ENCODE results near the gene ADGRE2. TPM values are rescaled to one million over a fixed set of nuclear protein-coding genes. Genes with fewer than 3 reads are reported as not detected.
A peak's percentile ranks its signal among the peaks of the same experiment; 100 is the strongest.
"Not testable (repeated sequence)": the region's sequence is repeated elsewhere in the genome, so short reads cannot be mapped to it uniquely, and the experiment has no call there.

Gene ADGRE2
- total RNA-seq, 1 experiment from 2014 or later, result 1.2 TPM

DNA sequence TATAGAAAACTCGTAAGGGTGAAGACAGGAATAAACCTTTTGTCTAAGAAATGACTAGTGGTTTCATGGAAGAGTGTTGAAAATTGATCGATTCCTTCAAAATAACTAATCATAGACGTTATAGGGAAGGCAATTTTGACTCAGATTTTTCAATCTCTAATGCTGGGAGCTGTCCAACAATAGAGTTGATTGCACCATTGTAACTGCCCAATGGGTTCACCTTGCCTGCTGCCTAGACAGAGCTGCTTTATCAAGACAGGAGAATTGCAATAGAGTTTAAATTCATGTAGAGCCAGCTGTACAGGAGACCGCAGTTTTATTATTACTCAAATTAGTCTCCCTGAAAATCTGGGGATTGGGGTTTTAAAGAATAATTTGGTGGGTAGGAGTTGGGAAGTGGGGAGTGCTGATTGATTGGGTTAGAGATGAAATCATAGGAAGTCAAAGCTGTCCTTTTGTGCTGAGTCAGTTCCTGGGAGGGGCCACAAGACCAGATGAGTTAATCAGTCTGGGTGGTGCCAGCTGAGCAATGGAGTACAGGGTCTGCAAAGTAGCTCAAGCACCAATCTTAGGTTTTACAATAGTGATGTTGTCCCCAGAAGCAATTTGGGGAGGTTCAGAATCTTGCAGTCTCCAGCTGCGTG is 16.8 kb upstream of the ADGRE2 start:
- H3K18ac ChIP-seq (ENCODE audit: insufficient read length, low read depth, low read length), result no peak overlapping the region
- no peaks in the 10 kb centered on the region for H3K79me2 ChIP-seq (ENCODE audit: insufficient read depth, low read length)
- no peak overlapping the region for H3K27ac ChIP-seq (ENCODE audit: insufficient read length, low read depth, low read length)
- H3K4me1 ChIP-seq (ENCODE audit: insufficient read depth, low read length), result no peaks in the 10 kb centered on the region
- H4K91ac ChIP-seq (ENCODE audit: insufficient read length, low read depth, low read length), result no peak overlapping the region
- H3K36me3 Mint-ChIP-seq (ENCODE audit: insufficient read depth in 1 of 3, low read depth in 3 of 3), result peaks cover 0 to 9% (median 3%) of the 10 kb centered on the region in 3 experiments; a peak in 3 of 7 replicates
- no peaks in the 10 kb centered on the region for H4K20me1 ChIP-seq (ENCODE audit: control insufficient read depth, insufficient read depth, insufficient read length)
- no peak overlapping the region for H2BK15ac ChIP-seq (ENCODE audit: low read depth, low read length)
- H3K9me3 ChIP-seq (ENCODE audit: control insufficient read depth, low read depth, low read length), result no peaks in the 10 kb centered on the region
- no peak overlapping the region; a peak in 1 of 7 replicates for H3K27ac Mint-ChIP-seq
- no peak overlapping the region for H2AK5ac ChIP-seq (ENCODE audit: insufficient read length, low read length)
- no peak overlapping the region for H3K14ac ChIP-seq (ENCODE audit: insufficient read depth, low read length)
- H3K9me3 Mint-ChIP-seq, result peaks cover 27 to 87% of the 10 kb centered on the region in 2 experiments
- no peaks in the 10 kb centered on the region for H3K4me1 Mint-ChIP-seq
- H3K4me2 ChIP-seq (ENCODE audit: insufficient read depth, insufficient read length, low read length), result no peak overlapping the region
- H2BK12ac ChIP-seq (ENCODE audit: insufficient read length, low read depth, low read length), result no peak overlapping the region
- no peak overlapping the region for H3K23ac ChIP-seq (ENCODE audit: insufficient read length, low read depth, low read length)
- H4K5ac ChIP-seq (ENCODE audit: insufficient read length, low read depth, low read length), result no peak overlapping the region
- no peak overlapping the region for H2BK5ac ChIP-seq (ENCODE audit: insufficient read length, low read length)
- no peak overlapping the region for H3K4me3 Mint-ChIP-seq
- no peaks in the 10 kb centered on the region for H3K27me3 ChIP-seq (ENCODE audit: insufficient read depth, low read length)
- H2AFZ ChIP-seq (ENCODE audit: low read length), result peak overlapping the region; percentile 42
- no CpG with 5 or more reads among the region's 5 CpGs for WGBS (ENCODE audit: extremely low coverage, insufficient read length, low lambda C conversion rate)
- no peak overlapping the region for H2BK120ac ChIP-seq (ENCODE audit: low read depth, low read length, poor library complexity, severe bottlenecking)
- no peaks in the 10 kb centered on the region; the same call in 1 of the 2 replicates for H3K27me3 Mint-ChIP-seq (ENCODE audit: low read depth)
- TF ChIP-seq, protein P1, sequence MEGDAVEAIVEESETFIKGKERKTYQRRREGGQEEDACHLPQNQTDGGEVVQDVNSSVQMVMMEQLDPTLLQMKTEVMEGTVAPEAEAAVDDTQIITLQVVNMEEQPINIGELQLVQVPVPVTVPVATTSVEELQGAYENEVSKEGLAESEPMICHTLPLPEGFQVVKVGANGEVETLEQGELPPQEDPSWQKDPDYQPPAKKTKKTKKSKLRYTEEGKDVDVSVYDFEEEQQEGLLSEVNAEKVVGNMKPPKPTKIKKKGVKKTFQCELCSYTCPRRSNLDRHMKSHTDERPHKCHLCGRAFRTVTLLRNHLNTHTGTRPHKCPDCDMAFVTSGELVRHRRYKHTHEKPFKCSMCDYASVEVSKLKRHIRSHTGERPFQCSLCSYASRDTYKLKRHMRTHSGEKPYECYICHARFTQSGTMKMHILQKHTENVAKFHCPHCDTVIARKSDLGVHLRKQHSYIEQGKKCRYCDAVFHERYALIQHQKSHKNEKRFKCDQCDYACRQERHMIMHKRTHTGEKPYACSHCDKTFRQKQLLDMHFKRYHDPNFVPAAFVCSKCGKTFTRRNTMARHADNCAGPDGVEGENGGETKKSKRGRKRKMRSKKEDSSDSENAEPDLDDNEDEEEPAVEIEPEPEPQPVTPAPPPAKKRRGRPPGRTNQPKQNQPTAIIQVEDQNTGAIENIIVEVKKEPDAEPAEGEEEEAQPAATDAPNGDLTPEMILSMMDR (conservative IDR thresholded peaks at IDR 0.05), result no peak
- no peak overlapping the region for H3K9ac ChIP-seq (ENCODE audit: extremely low read depth, insufficient read length, low read length)
- no peak overlapping the region for H3K4ac ChIP-seq (ENCODE audit: low read depth, low read length)
- H2BK20ac ChIP-seq (ENCODE audit: low read depth, low read length, poor library complexity, severe bottlenecking), result no peak overlapping the region
- no peaks in the 10 kb centered on the region for H3K79me1 ChIP-seq (ENCODE audit: insufficient read depth, low read depth, low read length, poor library complexity, severe bottlenecking)
- H4K8ac ChIP-seq (replicated peaks; ENCODE audit: insufficient read length, low read depth, low read length), result no peak overlapping the region
- DNase-seq, result no peak
- no peaks in the 10 kb centered on the region for H3K23me2 ChIP-seq (ENCODE audit: insufficient read length, low read depth, low read length, poor library complexity, severe bottlenecking)
- H3T11ph ChIP-seq (ENCODE audit: low read length), result no peak overlapping the region
- H3K56ac ChIP-seq (ENCODE audit: insufficient read length, low read depth, low read length), result no peak overlapping the region

DNA sequence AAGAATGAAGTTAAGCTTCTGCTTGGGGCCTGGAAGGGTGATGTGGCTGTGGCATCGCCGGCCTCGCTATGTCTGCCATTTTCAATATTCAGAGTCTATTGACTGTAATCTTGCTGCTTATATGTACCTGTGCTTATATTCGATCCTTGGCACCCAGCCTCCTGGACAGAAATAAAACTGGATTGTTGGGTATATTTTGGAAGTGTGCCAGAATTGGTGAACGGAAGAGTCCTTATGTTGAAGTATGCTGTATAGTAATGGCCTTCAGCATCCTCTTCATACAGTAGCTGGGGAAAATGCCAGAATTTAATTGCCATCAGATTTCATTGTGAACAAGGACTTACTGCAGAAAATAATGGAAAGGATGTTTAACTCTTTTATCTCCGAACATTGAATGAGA is 13.9 kb upstream of the ADGRE2 start:
- H3K56ac ChIP-seq (ENCODE audit: insufficient read length, low read depth, low read length); H3K23ac ChIP-seq (ENCODE audit: insufficient read length, low read depth, low read length): not testable (repeated sequence)

More for the DNA sequence above, 13.9 kb upstream of the ADGRE2 start:
- H3K27ac Mint-ChIP-seq; H3K18ac ChIP-seq (ENCODE audit: insufficient read length, low read depth, low read length); H3K27me3 Mint-ChIP-seq (ENCODE audit: low read depth); DNase-seq; H3K36me3 Mint-ChIP-seq (ENCODE audit: insufficient read depth in 1 of 3, low read depth in 3 of 3); H2BK5ac ChIP-seq (ENCODE audit: insufficient read length, low read length); H2BK120ac ChIP-seq (ENCODE audit: low read depth, low read length, poor library complexity, severe bottlenecking); H3K4ac ChIP-seq (ENCODE audit: low read depth, low read length); H3T11ph ChIP-seq (ENCODE audit: low read length); H3K4me1 ChIP-seq (ENCODE audit: insufficient read depth, low read length); H3K79me1 ChIP-seq (ENCODE audit: insufficient read depth, low read depth, low read length, poor library complexity, severe bottlenecking); H3K14ac ChIP-seq (ENCODE audit: insufficient read depth, low read length); H2BK20ac ChIP-seq (ENCODE audit: low read depth, low read length, poor library complexity, severe bottlenecking); H2AFZ ChIP-seq (ENCODE audit: low read length); H3K79me2 ChIP-seq (ENCODE audit: insufficient read depth, low read length); H3K4me1 Mint-ChIP-seq; H3K9me3 ChIP-seq (ENCODE audit: control insufficient read depth, low read depth, low read length); H3K27me3 ChIP-seq (ENCODE audit: insufficient read depth, low read length); H2AK5ac ChIP-seq (ENCODE audit: insufficient read length, low read length); H2BK15ac ChIP-seq (ENCODE audit: low read depth, low read length); H3K27ac ChIP-seq (ENCODE audit: insufficient read length, low read depth, low read length); H4K8ac ChIP-seq (replicated peaks; ENCODE audit: insufficient read length, low read depth, low read length); H4K91ac ChIP-seq (ENCODE audit: insufficient read length, low read depth, low read length); H3K9ac ChIP-seq (ENCODE audit: extremely low read depth, insufficient read length, low read length); H3K4me3 Mint-ChIP-seq; H3K4me2 ChIP-seq (ENCODE audit: insufficient read depth, insufficient read length, low read length); H2BK12ac ChIP-seq (ENCODE audit: insufficient read length, low read depth, low read length); H4K5ac ChIP-seq (ENCODE audit: insufficient read length, low read depth, low read length); H3K23me2 ChIP-seq (ENCODE audit: insufficient read length, low read depth, low read length, poor library complexity, severe bottlenecking); H4K20me1 ChIP-seq (ENCODE audit: control insufficient read depth, insufficient read depth, insufficient read length): not testable (repeated sequence)
- WGBS (ENCODE audit: extremely low coverage, insufficient read length, low lambda C conversion rate), result no CpG with 5 or more reads among the region's 6 CpGs
- peaks cover 22 to 84% of the 10 kb centered on the region in 2 experiments for H3K9me3 Mint-ChIP-seq
